ENCODE data around the gene STK38L. TPM values are rescaled to one million over a fixed set of nuclear protein-coding genes. Genes with fewer than 3 reads are reported as not detected.

The STK38L gene
- total and polyA plus RNA-seq, 2 of the 4 experiments (the other 2 are of a cell fraction), result 5.1 to 7.2 TPM

DNA sequence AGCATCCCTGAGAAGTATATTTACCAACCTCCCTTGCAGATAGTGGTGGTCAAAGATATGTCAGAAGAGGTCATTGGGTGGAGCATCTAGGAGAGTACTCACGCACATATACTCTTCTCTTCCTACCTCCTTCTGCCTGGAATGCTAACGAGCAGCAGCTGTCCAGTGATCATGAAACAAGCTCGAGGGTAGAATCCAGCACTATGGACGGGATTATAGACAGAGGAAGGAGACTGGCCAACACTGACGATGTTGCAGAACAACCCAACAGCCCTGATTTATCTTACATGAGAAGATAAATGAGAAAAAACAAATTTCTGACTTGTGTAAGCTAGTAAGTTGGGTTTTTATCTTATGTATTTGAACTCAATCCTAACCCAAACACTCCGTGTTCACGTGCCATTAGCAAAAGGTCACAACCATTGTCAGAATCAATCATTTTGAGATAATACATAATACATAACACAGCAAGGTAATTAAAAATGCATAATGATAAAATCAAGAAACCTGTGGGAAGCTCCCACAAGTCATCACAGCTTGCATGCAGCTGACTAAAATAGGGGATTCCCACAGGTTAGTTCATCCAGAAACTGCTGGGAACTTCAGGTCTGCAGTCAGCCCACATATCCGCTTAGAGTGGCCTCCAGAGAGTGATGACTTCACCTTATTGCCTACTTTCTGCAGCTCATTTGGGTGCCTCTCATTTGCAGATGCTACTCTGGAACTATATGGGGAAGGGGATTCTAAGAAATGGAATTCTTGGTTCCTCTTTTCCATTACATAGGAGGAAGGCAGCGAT is 36.3 kb upstream of the STK38L start:
- no peak overlapping the region for H4K91ac ChIP-seq (ENCODE audit: insufficient read depth, low read depth, low read length)
- no peak overlapping the region for H3K23ac ChIP-seq (ENCODE audit: low read depth, low read length)
- H3K9me3 ChIP-seq (ENCODE audit: control insufficient read depth, insufficient read depth, low read length), result no peaks in the 10 kb centered on the region
- no peak overlapping the region for H4K5ac ChIP-seq (ENCODE audit: low read depth, low read length)
- H3K14ac ChIP-seq (replicated peaks; ENCODE audit: low read depth, low read length), result no peak overlapping the region
- H3K4me3 ChIP-seq (ENCODE audit: insufficient read depth, low read depth, low read length), result no peak overlapping the region
- TF ChIP-seq CEBPB (IDR thresholded peaks at IDR 0.05; ENCODE audit: low read depth, low read length), result no peak
- no peak overlapping the region for H3K4me2 ChIP-seq (ENCODE audit: low read depth, low read length)
- no peak overlapping the region for H3K27ac ChIP-seq (ENCODE audit: insufficient read depth, low read length)
- dilution Hi-C loops (cut with HindIII; ENCODE audit: low sequenced_read_pairs, unreplicated experiment) (no loop called here), in situ Hi-C loops (cut with MboI; ENCODE audit: low sequenced_read_pairs) (no loop called here), intact Hi-C loops (cut with micrococcal nuclease) (no loop called here)
- H2BK120ac ChIP-seq (ENCODE audit: low read depth, low read length), result no peak overlapping the region
- no peak overlapping the region for H2AK9ac ChIP-seq (replicated peaks; ENCODE audit: low read depth, low read length, poor library complexity)
- peak; percentile 24; the same call in 1 of the 2 replicates for ATAC-seq (ENCODE audit: low read depth)
- CTCF ChIA-PET, result no interaction called here
- H3K9me1 ChIP-seq (ENCODE audit: insufficient read depth, low read length), result no peaks in the 10 kb centered on the region
- no peak overlapping the region for H3K56ac ChIP-seq (ENCODE audit: extremely low read depth, insufficient read depth, low read length)
- no peak overlapping the region for H3K9ac ChIP-seq (ENCODE audit: low read depth, low read length)
- no peak overlapping the region for H2AFZ ChIP-seq (replicated peaks; ENCODE audit: low read length, poor library complexity)
- no peak overlapping the region for H2BK20ac ChIP-seq (ENCODE audit: low read depth, low read length)
- no peaks in the 10 kb centered on the region for H3K36me3 ChIP-seq (ENCODE audit: control insufficient read depth, insufficient read depth, low read length)
- H2AK5ac ChIP-seq (ENCODE audit: low read depth, low read length), result no peak overlapping the region
- H2BK5ac ChIP-seq (ENCODE audit: low read depth, low read length, poor library complexity, severe bottlenecking), result no peak overlapping the region
- H3K4ac ChIP-seq (ENCODE audit: low read depth, low read length), result no peak overlapping the region
- DNase-seq, result peak; percentile 45
- POLR2A ChIA-PET (ENCODE audit: unreplicated experiment), result no interaction called here
- H4K8ac ChIP-seq (ENCODE audit: low read depth in 2 of 2, low read length in 2 of 2), result no peak overlapping the region
- no peaks in the 10 kb centered on the region for H3K27me3 ChIP-seq (ENCODE audit: control insufficient read depth, insufficient read depth, low read length)
- no peaks in the 10 kb centered on the region for H4K20me1 ChIP-seq (ENCODE audit: insufficient read depth, low read length)
- no peaks in the 10 kb centered on the region for H3K79me1 ChIP-seq (ENCODE audit: low read depth in 1 of 2, low read length in 2 of 2)
- no TSS peak for BruUV-seq (replicated peaks)
- no peak overlapping the region for H3K18ac ChIP-seq (ENCODE audit: low read depth, low read length)
- no peak overlapping the region for H2BK15ac ChIP-seq (ENCODE audit: low read depth, low read length)
- H3K4me1 ChIP-seq (ENCODE audit: control insufficient read depth, insufficient read depth, low read length), result no peaks in the 10 kb centered on the region
- no CpG with 5 or more reads among the region's 9 CpGs for WGBS, 2 experiments (ENCODE audit: extremely low coverage in 2 of 2, insufficient read length in 1 of 2)

Data from IMR-90 (cell line).